ENCODE data around the gene CCDC137.
"Not testable (repeated sequence)": the region's sequence is repeated elsewhere in the genome, so short reads cannot be mapped to it uniquely, and the experiment has no call there.

The CCDC137 gene, protein sequence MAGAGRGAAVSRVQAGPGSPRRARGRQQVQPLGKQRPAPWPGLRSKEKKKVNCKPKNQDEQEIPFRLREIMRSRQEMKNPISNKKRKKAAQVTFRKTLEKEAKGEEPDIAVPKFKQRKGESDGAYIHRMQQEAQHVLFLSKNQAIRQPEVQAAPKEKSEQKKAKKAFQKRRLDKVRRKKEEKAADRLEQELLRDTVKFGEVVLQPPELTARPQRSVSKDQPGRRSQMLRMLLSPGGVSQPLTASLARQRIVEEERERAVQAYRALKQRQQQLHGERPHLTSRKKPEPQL

DNA sequence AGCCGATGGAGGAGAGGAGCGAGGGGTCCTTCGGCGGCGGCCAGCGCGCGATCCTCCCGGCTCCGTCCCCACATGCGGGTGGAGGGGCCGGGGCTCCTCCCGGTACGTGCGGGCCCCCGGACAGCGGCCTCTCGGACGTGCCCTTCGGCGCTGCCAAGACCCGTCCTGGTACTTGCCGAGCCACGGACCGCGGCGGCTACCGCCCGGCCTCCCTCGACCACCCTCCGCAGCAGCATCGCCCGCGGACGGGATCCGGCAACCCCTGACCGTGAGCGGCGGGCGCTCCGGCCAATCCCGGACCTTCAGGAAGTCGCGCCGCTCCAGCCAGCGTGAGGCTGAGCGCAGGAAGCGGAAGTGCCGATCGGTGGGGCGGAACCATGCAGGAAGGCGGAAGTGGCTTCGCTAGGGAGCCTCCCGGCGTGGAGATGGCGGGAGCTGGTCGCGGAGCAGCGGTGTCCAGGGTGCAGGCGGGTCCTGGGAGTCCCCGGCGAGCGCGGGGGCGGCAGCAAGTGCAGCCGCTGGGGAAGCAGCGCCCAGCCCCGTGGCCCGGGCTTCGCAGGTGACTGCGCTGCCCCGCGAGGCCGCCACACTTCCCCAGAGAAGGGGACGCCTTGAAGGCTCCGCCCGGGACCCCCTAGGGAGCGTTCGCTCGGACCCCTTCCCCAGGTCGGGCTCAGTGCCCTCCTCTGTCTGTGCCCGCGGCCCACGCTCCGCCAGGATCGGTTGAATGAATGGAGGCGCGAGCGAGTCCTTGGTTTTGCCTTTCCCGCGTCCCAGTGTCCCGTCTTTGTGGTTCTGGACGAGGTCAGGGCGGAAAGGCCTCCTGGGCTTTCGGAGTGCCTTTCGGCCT, at the start of gene CCDC137, which contains the start of gene OXLD1:
TSS of gene CCDC137 (plus strand) at position 396 of the 850 bp plus-strand sequence. CDS start at position 426, 30 bp downstream.
TSS of gene OXLD1 (minus strand) at position 264 of the 850 bp plus-strand sequence. CDS start at position 236, 28 bp downstream.
- Histone ChIP-seq H3K79me2 (ENCODE audit: control insufficient read depth, insufficient read depth, low read length, unreplicated experiment) (peaks cover 37% of the 10 kb centered on the region), H2AFZ (ENCODE audit: low read length, unreplicated experiment) (peak within 1 kb of the TSS; percentile 51), H3K36me3 (ENCODE audit: insufficient read depth, low read length) (peaks cover 3% of the 10 kb centered on the region; the same call in 1 of the 2 replicates), H3K27me3 (ENCODE audit: insufficient read depth, low read length) (no peaks in the 10 kb centered on the region), H3K27ac (ENCODE audit: low read depth, low read length) (peak within 1 kb of the TSS; percentile 62), H3K4me3 (ENCODE audit: low read depth, low read length) (peak within 1 kb of the TSS; percentile 85), H3K4me1 (ENCODE audit: control insufficient read depth, insufficient read depth, low read length, unreplicated experiment) (peaks cover 17% of the 10 kb centered on the region)

DNA sequence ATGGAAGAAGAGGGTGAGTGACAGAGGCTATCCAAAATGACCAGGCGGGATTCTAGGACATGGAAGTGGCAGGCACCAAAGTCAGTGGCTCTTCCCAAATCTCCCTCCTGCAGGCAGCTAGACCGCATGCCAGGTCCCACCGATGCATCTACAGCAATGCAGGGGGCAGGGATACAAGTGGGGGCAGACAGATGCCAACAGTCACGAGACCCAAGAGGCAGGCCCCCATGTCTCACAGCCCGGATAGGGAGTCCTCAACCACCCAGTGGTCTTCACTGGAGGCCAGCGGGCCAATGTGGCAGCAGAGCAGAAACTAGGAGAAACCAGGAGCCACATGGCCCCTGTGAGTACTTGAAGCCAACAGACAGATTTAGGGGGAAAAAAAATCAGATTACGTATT, 49.7 kb upstream of the CCDC137 start:
- H3K27me3 ChIP-seq (ENCODE audit: insufficient read depth, low read length) = no peaks in the 10 kb centered on the region
- peaks cover 19% of the 10 kb centered on the region for H3K36me3 ChIP-seq (ENCODE audit: insufficient read depth, low read length)
- H3K4me3 ChIP-seq (ENCODE audit: low read depth, low read length) = no peak overlapping the region
- no peak overlapping the region for H3K27ac ChIP-seq (ENCODE audit: low read depth, low read length)
- peaks cover 57% of the 10 kb centered on the region for H3K79me2 ChIP-seq (ENCODE audit: control insufficient read depth, insufficient read depth, low read length, unreplicated experiment)
- peaks cover 16% of the 10 kb centered on the region for H3K4me1 ChIP-seq (ENCODE audit: control insufficient read depth, insufficient read depth, low read length, unreplicated experiment)
- no peak overlapping the region for H2AFZ ChIP-seq (ENCODE audit: low read length, unreplicated experiment)

DNA sequence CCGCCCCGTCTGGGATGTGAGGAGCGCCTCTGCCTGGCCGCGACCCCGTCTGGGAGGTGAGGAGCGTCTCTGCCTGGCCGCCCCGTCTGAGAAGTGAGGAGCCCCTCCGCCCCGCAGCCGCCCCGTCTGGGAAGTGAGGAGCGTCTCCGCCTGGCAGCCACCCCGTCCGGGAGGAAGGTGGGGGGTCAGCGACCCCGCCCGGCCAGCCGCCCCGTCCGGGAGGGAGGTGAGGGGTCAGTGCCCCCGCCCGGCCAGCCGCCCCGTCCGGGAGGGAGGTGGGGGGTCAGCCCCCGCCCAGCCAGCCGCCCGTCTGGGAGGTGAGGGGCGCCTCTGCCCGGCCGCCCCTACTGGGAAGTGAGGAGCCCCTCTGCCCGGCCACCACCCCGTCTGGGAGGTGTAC, 48.2 kb upstream of the CCDC137 start:
- H3K36me3 ChIP-seq (ENCODE audit: insufficient read depth, low read length) = peaks cover 21% of the 10 kb centered on the region
- H3K27me3 ChIP-seq (ENCODE audit: insufficient read depth, low read length); H3K4me3 ChIP-seq (ENCODE audit: low read depth, low read length); H3K27ac ChIP-seq (ENCODE audit: low read depth, low read length); H2AFZ ChIP-seq (ENCODE audit: low read length, unreplicated experiment): not testable (repeated sequence)
- peaks cover 45% of the 10 kb centered on the region for H3K79me2 ChIP-seq (ENCODE audit: control insufficient read depth, insufficient read depth, low read length, unreplicated experiment)
- H3K4me1 ChIP-seq (ENCODE audit: control insufficient read depth, insufficient read depth, low read length, unreplicated experiment) = peaks cover 16% of the 10 kb centered on the region

DNA sequence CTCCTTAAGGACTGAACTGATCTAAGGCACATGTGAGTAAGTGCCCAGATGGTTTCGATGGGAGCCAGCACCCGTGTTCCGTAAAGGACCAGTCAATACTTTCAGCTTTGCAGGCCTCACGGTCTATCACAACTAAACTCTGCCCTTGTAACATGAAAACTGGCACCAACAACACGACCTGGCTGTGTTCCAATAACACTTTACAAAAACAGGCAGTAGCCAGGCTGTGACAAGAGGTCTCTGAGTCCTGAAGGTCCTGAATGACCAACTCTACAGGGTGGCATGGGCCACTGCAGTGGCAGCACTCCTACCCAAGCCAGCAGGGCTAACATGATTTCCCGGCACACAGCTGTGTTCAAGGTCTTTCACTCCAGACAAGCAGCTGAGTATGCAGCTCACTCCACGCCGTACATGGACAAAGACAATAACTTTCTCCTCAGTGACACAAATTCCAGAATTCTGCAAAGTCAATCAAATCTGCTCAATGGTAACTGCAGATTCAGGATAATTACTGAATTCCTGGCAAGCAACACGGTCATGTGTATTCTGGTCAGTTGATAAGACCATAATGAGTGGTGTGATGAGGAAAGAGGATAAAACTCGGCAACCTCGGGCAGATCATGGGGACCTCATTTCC, 44.9 kb upstream of the CCDC137 start:
- H3K36me3 ChIP-seq (ENCODE audit: insufficient read depth, low read length) = peaks cover 38% of the 10 kb centered on the region
- H2AFZ ChIP-seq (ENCODE audit: low read length, unreplicated experiment) = no peak overlapping the region
- peaks cover 39% of the 10 kb centered on the region for H3K79me2 ChIP-seq (ENCODE audit: control insufficient read depth, insufficient read depth, low read length, unreplicated experiment)

DNA sequence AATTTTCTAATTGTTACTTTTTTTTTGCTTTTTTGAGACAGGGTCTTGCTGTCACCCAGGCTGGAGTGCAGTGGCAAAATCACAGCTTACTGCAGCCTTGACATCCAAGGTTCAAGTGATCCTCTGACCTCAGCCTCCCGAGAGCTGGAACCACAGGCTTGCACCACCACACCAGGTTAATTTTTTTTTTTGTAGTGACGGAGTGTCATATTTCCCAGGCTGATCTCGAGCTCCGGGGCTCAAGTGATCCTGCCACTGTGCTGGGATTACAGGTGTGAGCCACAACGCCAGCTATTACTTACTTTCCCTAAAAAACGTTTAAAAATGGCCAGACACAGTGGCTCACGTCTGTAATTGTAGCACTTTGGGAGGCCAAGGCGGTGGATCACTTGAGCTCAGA, 36.3 kb upstream of the CCDC137 start:
- peaks cover 63% of the 10 kb centered on the region for H3K79me2 ChIP-seq (ENCODE audit: control insufficient read depth, insufficient read depth, low read length, unreplicated experiment)
- no peak overlapping the region for H2AFZ ChIP-seq (ENCODE audit: low read length, unreplicated experiment)
- no peak overlapping the region for H3K4me3 ChIP-seq (ENCODE audit: low read depth, low read length)
- H3K4me1 ChIP-seq (ENCODE audit: control insufficient read depth, insufficient read depth, low read length, unreplicated experiment) = peaks cover under 1% of the 10 kb centered on the region
- H3K27ac ChIP-seq (ENCODE audit: low read depth, low read length) = no peak overlapping the region
- H3K27me3 ChIP-seq (ENCODE audit: insufficient read depth, low read length) = no peaks in the 10 kb centered on the region
- H3K36me3 ChIP-seq (ENCODE audit: insufficient read depth, low read length) = peaks cover 23% of the 10 kb centered on the region

More for the DNA sequence above, 44.9 kb upstream of the CCDC137 start:
- Histone ChIP-seq H3K27me3 (ENCODE audit: insufficient read depth, low read length) (no peaks in the 10 kb centered on the region), H3K27ac (ENCODE audit: low read depth, low read length) (no peak overlapping the region), H3K4me3 (ENCODE audit: low read depth, low read length) (no peak overlapping the region), H3K4me1 (ENCODE audit: control insufficient read depth, insufficient read depth, low read length, unreplicated experiment) (no peaks in the 10 kb centered on the region)

DNA sequence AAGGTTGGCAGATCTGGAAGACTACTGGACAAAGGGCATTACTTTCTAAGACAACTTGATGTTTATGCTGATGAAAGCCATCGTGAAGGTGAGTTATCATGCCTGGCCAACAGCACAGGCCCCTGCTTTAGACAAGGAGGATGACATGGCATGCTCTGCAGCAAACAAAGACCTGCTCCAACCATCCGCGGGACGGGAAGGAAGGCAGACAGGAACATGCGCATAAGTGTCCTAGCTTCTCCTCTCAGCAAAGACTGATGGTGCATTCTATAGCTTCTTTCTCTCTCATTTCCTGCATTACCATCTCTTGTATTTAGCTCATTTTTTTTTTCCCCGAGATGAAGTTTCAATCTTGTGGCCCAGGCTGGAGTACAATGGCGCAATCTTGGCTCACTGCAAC, 35.1 kb upstream of the CCDC137 start:
- no peak overlapping the region for H2AFZ ChIP-seq (ENCODE audit: low read length, unreplicated experiment)
- peaks cover 67% of the 10 kb centered on the region for H3K79me2 ChIP-seq (ENCODE audit: control insufficient read depth, insufficient read depth, low read length, unreplicated experiment)
- no peak overlapping the region for H3K27ac ChIP-seq (ENCODE audit: low read depth, low read length)
- H3K27me3 ChIP-seq (ENCODE audit: insufficient read depth, low read length) = no peaks in the 10 kb centered on the region
- H3K4me3 ChIP-seq (ENCODE audit: low read depth, low read length) = no peak overlapping the region
- H3K36me3 ChIP-seq (ENCODE audit: insufficient read depth, low read length) = peaks cover 15% of the 10 kb centered on the region; the same call in 1 of the 2 replicates
- H3K4me1 ChIP-seq (ENCODE audit: control insufficient read depth, insufficient read depth, low read length, unreplicated experiment) = peaks cover 6% of the 10 kb centered on the region

DNA sequence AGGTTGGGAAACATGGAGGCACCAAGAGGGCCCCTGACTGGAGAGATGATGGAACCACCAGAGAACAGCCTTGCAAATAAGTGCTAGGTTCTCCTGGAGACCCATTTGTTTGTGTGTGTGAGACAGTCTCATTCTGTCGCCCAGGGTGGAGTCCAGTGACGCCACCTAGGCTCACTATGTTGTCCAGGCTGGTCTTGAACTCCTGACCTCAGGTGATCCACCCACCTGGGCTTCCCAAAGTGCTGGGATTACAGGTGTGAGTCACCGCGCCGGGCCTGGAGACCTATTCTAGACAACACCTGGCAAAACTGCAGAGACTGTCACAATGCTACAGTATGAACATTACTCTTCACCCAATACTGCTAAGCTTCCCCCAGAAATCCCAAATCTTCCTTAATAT, 31.1 kb upstream of the CCDC137 start:
- H3K4me1 ChIP-seq (ENCODE audit: control insufficient read depth, insufficient read depth, low read length, unreplicated experiment) = peaks cover 6% of the 10 kb centered on the region
- H3K79me2 ChIP-seq (ENCODE audit: control insufficient read depth, insufficient read depth, low read length, unreplicated experiment) = peaks cover 56% of the 10 kb centered on the region
- peak overlapping the region; percentile 94 for H3K4me3 ChIP-seq (ENCODE audit: low read depth, low read length)
- no peak overlapping the region for H2AFZ ChIP-seq (ENCODE audit: low read length, unreplicated experiment)
- H3K27me3 ChIP-seq (ENCODE audit: insufficient read depth, low read length) = no peaks in the 10 kb centered on the region
- peak overlapping the region; percentile 89; the same call in 1 of the 2 replicates for H3K27ac ChIP-seq (ENCODE audit: low read depth, low read length)
- H3K36me3 ChIP-seq (ENCODE audit: insufficient read depth, low read length) = no peaks in the 10 kb centered on the region

DNA sequence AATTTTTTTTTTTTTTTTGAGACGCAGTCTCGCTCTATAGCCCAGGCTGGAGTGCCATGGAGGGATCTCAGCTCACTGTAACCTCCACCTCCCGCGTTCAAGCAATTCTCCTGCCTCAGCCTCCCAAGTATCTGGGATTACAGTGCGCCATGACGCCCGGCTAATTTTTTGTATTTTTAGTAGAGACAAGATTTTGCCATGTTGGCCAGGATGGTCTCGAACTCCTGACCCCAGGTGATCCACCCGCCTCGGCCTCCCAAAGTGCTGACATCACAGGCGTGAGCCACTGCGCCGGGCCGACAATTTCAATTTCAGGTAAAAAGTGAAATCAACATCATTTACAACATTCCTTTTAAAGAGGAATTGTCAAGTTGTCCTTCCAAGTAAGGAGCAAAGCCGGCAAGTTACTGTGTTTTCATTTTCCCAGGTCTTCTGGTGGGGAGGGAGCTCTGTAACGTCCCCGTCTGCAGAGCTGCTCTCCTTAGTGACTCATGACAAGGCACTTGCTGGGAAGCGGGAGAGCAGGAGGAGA, 30.5 kb upstream of the CCDC137 start:
- no peaks in the 10 kb centered on the region for H3K27me3 ChIP-seq (ENCODE audit: insufficient read depth, low read length)
- H2AFZ ChIP-seq (ENCODE audit: low read length, unreplicated experiment) = no peak overlapping the region
- H3K4me3 ChIP-seq (ENCODE audit: low read depth, low read length) = peak overlapping the region; percentile 94
- peak overlapping the region; percentile 89 for H3K27ac ChIP-seq (ENCODE audit: low read depth, low read length)
- no peaks in the 10 kb centered on the region for H3K36me3 ChIP-seq (ENCODE audit: insufficient read depth, low read length)
- peaks cover 52% of the 10 kb centered on the region for H3K79me2 ChIP-seq (ENCODE audit: control insufficient read depth, insufficient read depth, low read length, unreplicated experiment)
- peaks cover 6% of the 10 kb centered on the region for H3K4me1 ChIP-seq (ENCODE audit: control insufficient read depth, insufficient read depth, low read length, unreplicated experiment)

DNA sequence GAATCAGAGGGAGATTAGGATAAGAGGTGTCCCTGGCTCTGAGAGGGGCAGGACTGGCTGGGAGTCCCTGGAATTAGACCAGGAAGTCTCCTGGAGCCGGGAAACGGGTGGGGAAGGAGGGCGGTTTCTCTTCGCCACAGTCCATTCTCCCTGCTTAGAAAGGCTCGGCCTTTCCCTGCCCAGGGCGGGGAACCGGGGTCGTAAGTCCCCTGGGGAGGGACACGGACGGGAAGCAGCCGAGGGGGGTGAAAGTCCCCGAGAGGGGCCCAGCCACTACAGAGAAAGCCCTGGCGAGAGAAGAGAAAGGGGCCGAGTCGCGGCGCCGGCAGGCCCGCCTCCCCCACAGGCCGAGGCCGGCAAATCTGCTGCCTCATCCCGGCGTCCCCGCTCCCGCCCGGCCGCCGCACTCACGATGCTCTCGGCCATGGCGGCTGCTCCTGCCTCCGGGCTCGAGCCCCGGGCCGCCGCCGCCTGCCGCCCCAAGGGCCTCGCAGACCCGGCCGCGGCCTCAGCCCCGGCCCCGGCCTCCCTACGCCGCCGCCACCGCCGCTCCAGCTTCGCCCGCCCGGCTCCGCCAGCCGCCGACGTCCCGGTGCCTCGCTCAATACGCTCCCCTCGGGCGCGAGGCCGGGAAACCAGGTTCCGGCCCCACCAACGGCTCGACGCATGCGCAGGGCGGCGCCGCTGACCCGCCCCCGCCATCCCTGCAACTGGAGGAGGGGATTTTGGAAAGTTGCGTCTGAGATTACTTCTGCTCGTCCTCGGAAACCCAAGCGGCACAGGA, 29.8 kb upstream of the CCDC137 start, which contains the start of the genes NPLOC4 and TSPAN10:
TSS of gene NPLOC4 (minus strand) at position 608 of the 784 bp plus-strand sequence. CDS start at position 426, 182 bp downstream.
TSS of gene TSPAN10 (plus strand) at position 692 of the 784 bp plus-strand sequence. CDS start 5,217 bp downstream, outside the sequence.
- Histone ChIP-seq H3K4me1 (ENCODE audit: control insufficient read depth, insufficient read depth, low read length, unreplicated experiment) (peaks cover 6% of the 10 kb centered on the region), H3K27me3 (ENCODE audit: insufficient read depth, low read length) (no peaks in the 10 kb centered on the region), H3K4me3 (ENCODE audit: low read depth, low read length) (peak within 1 kb of the TSS; percentile 94), H3K36me3 (ENCODE audit: insufficient read depth, low read length) (no peaks in the 10 kb centered on the region), H3K79me2 (ENCODE audit: control insufficient read depth, insufficient read depth, low read length, unreplicated experiment) (peaks cover 48% of the 10 kb centered on the region), H3K27ac (ENCODE audit: low read depth, low read length) (peak within 1 kb of the TSS; percentile 89), H2AFZ (ENCODE audit: low read length, unreplicated experiment) (peak within 1 kb of the TSS; percentile 91)
